GM10248 (cell line): Measurements from ENCODE around the gene TRIM3.

Experiments
- CTCF ChIA-PET: fragments of 300-600 bp; sonication (Branson Sonifier 250); formaldehyde crosslinking; extraction: SDS; loops from one replicate; lab custom pipeline; 2021; ENCODE audit warnings: antibody characterized with exemption; lab: Yijun Ruan, JAX
- POLR2A ChIA-PET: fragments of 350-650 bp; sonication (Branson Sonifier 250); formaldehyde crosslinking; extraction: SDS; loops from one replicate; lab custom pipeline; 2020; ENCODE audit warnings: antibody characterized with exemption; lab: Yijun Ruan, JAX
- DNase-seq: peaks from one replicate; pipeline ENCODE4 v3.0.0; 2012; ENCODE audit errors: extremely low spot score
- TF ChIP-seq, protein P1 (sequence below): IDR thresholded peaks from 2 replicates; pipeline ENCODE4 v1.5.1; 2012; ENCODE audit warnings: mild to moderate bottlenecking, low read depth; ENCODE audit errors: extremely low read depth, missing control alignments, control extremely low read depth

TRIM3 gene

DNA sequence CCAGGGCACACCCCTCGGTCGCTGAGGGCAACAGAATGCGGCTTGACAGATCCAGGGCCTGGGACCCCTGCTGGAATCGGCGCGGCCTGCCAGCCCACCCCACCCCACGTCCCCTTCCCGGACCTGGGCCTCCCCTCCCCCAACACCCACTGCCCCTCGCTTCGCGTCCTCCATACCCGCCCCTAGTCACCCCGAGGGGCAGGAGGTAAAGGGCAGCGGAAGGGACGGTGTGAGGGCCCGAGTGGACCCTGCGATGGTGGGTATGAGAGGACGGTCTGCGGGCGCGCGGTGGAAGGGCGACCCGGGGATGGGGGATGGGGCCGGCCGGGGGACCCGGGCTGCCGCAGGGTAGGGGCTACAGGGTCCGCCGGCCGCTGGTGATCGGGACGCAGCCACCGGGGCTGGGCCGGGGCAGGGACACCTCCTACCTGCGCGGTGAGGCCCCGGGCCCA lies 55.2 kb downstream of the TRIM3 start:
- POLR2A ChIA-PET: interaction anchor here (1.1 kb wide), 1 partner anchor 16 kb away, joined by 12 read pairs; no protein-coding TSS in a partner anchor
- CTCF ChIA-PET: interaction anchor here (0.9 to 14.6 kb wide), 7 partner anchors 9 to 56 kb away, joined by 3 to 136 read pairs (median 6); partner anchors contain the start of gene HPX
- no peak for DNase-seq
- TF ChIP-seq, protein P1, sequence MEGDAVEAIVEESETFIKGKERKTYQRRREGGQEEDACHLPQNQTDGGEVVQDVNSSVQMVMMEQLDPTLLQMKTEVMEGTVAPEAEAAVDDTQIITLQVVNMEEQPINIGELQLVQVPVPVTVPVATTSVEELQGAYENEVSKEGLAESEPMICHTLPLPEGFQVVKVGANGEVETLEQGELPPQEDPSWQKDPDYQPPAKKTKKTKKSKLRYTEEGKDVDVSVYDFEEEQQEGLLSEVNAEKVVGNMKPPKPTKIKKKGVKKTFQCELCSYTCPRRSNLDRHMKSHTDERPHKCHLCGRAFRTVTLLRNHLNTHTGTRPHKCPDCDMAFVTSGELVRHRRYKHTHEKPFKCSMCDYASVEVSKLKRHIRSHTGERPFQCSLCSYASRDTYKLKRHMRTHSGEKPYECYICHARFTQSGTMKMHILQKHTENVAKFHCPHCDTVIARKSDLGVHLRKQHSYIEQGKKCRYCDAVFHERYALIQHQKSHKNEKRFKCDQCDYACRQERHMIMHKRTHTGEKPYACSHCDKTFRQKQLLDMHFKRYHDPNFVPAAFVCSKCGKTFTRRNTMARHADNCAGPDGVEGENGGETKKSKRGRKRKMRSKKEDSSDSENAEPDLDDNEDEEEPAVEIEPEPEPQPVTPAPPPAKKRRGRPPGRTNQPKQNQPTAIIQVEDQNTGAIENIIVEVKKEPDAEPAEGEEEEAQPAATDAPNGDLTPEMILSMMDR: no peak

DNA sequence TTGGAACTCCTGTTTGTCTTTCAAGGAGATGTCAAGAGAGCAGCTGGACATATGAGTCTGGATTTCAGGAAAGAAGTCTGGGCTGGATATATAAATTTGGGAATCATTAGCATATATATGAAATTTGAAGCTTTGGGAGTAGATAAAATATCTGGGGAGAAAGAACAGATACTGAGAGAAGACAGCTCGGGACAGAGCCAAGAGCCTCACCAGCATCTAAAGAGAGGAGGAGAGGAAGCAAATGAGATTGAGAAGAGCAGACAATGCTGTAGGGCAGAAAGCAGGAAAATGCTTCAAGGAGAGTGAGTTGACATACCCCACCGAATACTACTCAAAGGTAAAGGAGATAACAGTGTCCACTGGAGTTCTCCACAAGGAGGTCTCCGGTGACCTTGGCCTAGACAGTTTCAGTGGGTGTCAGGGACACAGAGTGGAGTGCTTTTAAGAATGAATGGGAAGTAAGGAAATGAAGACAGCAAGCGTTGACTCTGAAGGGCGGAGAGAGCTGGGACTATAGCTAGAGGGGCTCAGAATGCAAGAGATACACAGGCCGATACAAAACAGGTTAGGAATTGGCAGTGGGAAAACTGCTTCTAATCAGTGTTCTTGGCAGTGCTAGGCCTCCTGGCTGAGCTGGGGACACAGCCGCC lies 55.7 kb downstream of the TRIM3 start:
- CTCF ChIA-PET: interaction anchor here (1.5 to 14.6 kb wide), 4 partner anchors 9 to 24 kb away, joined by 3 to 136 read pairs (median 4); partner anchors contain the start of gene HPX
- TF ChIP-seq, protein P1: no peak

DNA sequence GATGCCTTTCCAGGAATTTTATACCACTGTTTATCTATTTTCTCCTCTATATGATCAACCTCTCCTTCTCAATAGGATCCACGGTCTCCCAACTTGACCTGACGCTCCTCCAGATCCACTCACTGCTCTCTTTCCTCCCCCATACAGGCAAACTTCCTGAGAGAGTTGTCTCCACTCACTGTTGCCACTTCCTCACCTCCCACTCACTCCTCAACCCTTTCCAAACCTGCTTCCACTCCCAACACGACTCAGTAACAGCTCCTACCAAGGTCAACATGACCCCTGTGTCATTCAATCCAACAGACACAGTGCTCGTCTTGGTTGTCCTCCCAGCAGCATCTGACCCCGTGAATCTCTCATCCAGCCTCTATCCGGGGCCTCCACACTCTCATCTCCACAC lies 57.9 kb downstream of the TRIM3 start:
- TF ChIP-seq, protein P1: no peak
- ChIA-PET POLR2A (no interaction called here), CTCF (interaction anchor here (14.6 kb wide), 1 partner anchor 26 kb away, joined by 136 read pairs; the partner anchor contains the start of gene HPX)
- DNase-seq: no peak

More for the DNA sequence above, 55.7 kb downstream of the TRIM3 start:
- DNase-seq: no peak
- POLR2A ChIA-PET: no interaction called here

DNA sequence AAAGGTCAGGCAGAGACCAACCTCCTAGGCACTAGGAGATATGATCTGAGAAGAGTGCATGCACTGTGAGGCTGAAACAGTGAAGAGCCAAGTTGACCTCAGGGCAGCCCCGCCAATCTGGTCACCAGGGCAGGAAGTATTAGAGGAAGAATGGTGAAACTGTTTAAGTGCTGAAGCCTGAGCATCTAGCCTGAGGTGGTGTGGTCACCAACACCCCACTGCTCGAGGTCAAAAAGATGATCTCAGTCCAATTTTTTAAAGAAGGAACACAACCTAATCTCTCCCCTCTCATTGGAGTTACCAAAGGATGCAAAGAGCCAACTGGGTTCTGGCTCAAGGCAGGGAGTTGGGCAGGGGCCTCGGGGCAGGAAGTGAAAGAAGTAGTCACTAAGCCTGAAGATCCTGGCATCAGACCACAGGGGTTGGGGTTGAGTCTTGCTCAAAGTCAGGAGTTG lies 58.8 kb downstream of the TRIM3 start:
- TF ChIP-seq, protein P1: no peak
- DNase-seq: no peak

DNA sequence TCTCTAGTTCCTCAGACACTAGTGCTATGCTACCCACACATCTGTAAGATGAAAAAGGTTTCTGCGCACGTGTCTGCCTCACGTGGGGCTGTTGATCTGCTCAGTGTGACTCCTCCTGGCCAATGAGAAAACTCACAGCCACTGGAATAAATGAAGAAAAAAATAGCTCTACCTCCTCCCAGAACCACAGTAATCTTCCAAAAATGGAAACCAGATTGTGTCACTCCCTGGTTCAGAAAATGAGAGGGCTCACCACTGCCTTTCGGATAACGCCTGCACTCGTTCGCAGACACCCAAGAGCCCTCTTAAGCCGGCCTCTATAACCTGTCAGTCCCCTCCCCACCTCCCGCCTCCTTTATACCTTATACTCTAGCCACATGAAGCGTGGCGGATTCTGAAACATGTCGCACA lies 59.9 kb downstream of the TRIM3 start:
- ChIA-PET CTCF (interaction anchor here (1.7 to 14.6 kb wide), 3 partner anchors 11 to 35 kb away, joined by 6 to 136 read pairs (median 8); partner anchors contain the start of gene HPX), POLR2A (no interaction called here)
- no peak for DNase-seq
- TF ChIP-seq, protein P1: no peak

More for the DNA sequence above, 58.8 kb downstream of the TRIM3 start:
- ChIA-PET CTCF (interaction anchor here (1.8 to 14.6 kb wide), 2 partner anchors 12 to 27 kb away, joined by 6 to 136 read pairs; partner anchors contain the start of gene HPX), POLR2A (no interaction called here)

DNA sequence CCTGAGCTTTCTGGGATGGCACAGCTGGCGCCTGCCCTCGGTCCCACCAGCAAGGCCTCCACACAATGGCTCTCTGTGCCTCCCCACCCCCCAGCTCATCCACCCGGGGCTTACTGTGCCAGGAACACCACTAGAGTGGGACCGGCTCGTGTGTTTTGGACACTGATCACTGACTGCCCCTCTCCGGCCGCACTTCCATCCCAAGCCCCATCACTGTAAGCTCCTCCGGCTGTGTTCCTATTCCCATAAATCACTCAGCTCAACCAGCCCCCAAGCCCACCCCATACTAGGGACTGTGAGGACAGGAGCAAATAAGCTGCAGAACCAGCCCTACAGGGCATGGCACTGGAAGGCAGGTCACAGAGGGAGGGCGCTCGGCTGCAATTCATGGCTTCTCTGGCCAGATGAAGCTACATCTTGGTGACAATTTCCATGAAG lies 62.1 kb downstream of the TRIM3 start:
- TF ChIP-seq, protein P1: no peak
- CTCF ChIA-PET: interaction anchor here (0.7 to 2.1 kb wide), 10 partner anchors 9 to 50 kb away, joined by 3 to 9 read pairs (median 4); no protein-coding TSS in a partner anchor
- POLR2A ChIA-PET: no interaction called here
- DNase-seq: no peak
